NOMO-1 (cell line): Measurements from ENCODE around the gene RPS6KB2.

ENCODE experiments used
- DNase-seq, 2 experiments: peaks; one replicate each; lab custom pipeline; 2025; ENCODE audit not compliant: unreplicated experiment in 2 of 2; lab: John Stamatoyannopoulos, UW

Gene RPS6KB2

DNA sequence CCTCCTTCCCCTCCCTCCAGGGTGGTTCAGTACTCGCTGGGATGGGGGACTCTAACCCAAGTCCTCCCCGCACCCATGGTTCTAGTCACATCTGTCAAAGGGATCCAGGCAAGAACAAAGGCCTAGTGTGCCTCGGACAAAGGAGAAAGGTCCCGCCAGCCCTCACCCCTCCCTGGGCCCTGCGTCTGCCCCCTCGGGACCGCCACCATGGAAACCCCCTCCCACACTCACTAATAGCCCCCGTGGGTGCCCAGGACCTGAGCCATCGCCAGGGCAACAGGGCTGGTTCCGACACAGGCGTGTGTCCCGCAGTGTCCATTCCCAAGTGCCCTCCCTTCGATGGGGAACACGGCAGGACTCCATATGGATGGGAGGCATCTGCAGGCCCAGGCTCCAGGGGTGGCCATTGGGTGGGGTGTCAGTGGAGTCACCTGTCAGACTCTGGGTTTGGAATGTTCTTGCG is 17.9 kb upstream of the RPS6KB2 start:
- no peak for DNase-seq

DNA sequence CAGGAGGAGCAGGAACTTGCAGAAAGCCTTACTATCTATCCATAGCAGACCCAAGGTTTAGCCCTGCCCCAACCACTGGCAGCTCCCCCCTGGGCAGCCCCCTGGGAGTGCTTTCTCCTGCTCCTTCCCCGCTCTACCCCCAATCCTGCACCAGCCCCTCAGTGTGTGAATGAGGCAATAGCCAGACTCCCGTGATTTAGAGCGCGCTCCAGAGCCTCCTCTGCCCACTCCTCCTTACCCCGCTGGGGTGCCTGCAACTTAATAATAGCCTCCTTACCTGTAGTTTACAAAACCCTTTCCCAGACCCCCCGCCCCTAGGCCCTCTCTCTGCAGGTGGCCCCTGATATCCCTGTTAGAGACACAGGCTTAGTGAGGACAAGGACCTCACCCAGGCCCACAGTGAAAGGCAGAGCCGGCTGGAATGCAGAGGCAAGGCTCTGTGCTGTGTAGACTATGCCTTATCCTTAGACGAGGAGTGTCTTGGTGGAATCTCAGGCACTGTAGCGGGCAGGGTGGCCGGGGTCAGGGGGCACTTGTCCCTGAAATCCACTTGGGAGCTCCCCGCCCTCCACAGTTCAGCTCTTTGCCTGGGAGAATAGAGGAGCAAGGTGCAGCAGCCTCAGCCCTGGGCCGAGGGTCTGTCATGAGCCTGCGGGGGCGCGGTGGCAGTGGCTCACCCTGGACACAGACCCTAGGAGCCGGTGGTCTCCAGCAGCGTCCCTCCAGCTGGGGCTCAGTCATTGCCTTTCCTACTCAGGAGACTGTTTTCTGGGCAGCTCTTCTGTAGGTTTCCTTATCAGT is 17.1 kb upstream of the RPS6KB2 start:
- DNase-seq: no peak

DNA sequence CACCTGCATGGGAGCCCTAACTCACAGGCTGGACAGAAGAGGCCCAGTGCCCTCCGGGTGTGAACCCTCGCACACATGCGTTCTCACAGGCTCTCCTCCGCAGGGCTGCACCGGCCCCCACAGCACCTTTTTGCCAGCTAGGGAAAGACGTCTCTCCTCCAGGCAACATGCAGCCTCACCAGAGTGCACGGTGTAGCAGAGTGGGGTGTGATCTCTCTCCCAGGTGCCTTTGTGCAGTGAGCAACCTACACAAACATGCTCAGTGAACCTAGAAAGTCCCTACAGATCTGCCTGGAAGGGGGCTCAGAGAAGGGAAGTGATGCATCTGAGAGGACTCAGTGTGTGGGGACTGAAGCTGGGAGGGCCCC is 16.5 kb upstream of the RPS6KB2 start:
- DNase-seq: no peak

DNA sequence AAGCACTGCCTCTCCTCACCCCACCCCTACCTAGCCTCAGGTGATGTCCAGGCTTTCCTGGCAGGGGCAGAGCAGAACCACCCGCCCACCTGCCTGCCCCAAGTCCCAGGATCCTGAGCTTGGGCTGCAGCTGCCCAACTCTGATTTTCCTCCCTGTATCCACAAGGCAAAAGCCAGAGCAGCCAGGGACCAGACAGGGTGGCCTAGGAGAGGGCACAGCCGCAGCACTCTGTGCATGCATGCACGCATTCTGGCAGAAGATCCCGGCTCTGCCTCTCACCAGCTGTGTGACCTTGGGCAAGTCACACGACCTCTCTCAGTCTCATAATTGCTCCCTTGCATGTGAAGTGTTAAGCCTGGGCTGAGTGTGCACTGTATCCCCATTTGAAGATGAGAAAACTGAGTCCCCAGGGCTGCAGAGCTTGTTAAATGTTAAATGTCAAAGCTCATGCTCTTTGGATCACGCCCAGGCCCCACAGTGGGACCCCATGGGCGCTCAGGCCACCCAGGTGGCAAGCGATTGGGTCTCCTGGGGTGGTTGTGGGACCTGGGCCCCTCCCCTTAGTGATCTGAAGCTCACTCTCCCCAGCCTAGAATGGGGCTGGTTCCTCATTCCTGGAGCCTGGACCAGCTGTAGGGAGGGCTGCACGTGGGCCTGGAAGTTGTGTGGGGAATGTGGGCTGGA is 15.7 kb upstream of the RPS6KB2 start:
- DNase-seq: no peak

DNA sequence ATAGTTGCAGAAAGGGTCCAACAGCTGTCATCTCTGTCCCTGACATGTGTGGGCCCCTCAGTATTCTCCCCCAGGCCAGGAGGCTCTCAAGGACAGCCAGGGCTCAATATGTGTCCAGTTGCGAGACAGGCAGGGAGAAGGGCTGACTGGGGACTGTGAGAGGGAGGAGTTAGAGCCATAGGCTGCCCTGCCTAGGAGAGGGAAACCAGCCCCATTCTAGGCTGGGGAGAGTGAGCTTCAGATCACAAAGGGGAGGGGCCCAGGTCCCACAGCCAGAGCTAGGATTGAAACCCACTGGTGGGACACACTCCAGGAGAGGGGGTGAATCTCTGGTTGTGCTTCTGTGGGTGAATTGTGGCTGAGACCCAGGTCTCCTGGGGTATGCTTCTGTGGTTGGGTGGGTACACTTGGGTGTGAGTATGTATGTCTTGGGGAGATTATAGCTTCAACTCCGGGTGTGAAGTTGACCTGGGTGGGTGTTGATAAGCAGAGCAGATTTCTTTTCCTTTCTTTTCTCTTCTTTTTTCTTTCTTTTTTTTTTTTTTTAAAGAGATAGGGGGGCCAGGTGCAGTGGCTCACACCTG is 14.9 kb upstream of the RPS6KB2 start:
- no peak for DNase-seq

DNA sequence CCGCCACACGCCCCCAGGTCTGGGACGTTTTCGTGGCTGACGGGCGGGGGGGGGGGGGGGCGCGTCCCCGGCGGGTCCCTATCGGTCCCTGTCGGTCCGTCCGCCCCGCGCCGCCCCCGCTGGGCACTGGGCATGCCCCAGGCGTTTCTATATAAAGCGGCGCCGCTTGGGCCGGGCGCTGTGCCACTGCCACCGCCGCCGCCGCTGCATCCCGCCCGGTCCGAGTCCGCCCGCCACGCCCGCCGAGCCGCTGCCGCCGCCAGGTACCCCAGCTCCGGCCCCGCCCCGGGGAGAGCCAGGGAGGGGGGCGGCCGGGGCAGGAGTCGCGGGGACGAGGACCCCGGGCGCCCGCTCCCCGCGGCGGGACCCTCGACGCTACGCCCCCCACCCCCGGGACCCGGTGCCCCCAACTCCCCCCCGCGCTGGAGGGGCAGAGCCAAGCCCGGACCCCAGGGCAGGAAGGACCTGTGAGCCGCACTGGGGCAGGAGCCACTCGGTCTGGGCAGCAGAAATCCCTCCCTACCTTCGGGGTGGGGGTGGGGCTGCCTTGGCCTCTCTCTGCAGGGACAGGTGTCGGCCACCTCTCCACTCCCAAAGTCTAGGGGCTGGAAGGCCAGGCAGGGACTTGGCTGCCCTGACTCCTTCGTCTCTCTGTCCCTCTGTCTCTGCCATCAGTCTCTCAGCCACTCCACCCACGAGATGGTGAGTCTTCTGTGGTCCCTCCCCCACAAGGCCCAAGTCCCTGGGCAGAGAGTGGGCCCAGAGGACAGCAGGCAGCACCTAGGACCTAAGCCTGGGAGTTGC is 12.6 kb upstream of the RPS6KB2 start, which contains the start of gene CARNS1:
Gene CARNS1, plus strand, starts transcription at position 178 of the 804 bp plus-strand sequence. Its CDS starts 522 bp downstream, at position 700.
- no peak for DNase-seq

DNA sequence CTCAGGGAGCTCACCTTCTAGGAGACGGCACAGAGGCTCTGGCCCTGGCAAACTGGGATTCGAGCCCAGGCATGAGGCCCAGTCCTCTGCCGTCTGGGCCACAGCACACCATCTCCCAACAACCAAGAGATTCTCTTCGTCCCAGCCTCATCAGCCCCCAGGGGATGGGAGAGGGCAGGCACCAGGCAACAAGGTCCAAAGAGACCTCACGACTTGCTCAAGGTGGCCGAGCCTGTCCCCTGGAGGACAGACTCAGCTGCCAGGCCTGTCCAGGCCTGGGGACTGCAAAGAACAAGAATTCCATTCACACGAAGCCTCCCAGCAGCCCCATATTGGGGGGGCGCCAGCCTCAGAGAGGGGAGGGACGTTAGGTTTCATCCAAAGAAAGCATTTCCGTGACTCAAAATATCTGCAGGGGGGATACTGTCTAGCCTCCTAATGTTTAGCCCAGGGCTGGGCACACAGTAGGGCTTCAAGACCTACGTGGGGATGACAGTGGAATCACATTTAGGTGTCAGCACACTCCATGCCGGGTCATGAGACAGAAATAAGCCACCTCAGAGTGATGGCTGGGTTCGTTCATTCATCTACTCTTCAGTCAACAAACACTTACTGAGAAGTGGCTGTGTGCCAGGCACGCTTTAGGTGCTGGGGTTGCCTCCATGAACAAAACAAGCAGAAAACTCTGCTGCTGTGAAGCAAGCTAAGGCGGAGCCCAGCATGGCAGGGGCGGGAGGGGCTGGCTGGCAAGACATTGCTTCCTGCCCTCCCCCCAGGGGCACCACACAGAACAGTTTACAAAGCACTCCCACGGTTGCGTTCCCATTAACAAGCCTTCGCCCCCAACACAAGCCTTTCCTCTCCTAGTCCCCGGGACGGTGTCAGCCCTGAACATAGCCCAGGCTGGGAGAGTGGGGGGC is 11.6 kb upstream of the RPS6KB2 start:
- DNase-seq: no peak

DNA sequence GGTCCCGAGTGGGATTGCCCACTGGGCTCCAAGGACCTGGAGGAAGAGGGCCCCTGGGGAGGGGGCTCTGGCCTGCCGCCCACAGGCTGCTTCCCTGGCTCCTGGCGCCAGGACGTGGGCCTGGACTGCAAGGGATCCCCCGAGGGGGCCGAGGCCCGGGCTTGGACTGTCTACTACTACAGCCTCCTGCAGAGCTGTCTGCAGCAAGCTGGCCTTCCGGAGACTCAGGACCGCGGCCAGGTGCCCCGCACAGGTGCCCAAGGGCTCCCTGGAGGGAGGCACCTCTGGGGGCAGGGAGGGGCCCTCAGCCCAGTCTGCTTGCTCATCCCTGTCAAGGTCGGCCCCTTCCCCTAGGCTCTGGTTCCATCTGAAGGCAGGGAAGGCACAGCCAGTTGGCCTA is 10.9 kb upstream of the RPS6KB2 start:
- DNase-seq: no peak

DNA sequence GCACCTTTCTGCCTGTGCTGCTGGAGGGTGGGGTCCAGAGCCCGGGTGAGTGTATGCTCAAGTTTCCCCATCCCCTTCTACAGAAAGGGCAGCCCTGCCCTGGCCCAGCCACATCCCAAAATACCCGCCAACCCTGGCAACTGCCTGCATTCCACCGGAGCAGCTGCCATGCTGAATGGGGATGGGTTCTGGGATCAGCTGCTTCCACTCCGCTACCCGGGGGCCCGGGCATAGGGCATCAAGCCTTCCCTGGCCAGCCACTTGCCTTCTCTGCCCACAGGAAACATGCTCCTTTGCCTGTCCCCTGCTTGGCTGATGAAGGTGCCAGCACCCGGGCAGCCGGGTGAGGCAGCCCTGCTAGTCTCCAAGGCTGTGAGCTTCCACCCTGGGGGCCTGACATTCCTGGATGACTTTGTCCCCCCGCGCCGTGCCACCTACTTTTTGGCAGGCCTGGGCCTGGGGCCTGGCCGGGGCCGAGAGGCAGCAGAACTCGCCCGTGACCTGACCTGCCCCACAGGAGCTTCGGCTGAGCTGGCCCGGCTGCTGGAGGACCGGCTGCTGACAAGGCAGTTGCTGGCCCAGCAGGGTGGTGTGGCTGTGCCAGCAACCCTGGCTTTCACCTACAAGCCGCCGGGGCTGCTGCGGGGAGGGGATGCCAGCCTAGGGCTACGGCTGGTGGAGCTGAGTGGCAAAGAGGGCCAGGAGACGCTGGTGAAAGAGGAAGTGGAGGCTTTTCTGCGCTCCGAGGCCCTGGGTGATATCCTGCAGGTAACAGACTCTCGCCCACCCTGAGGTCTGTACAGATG is 9.6 kb upstream of the RPS6KB2 start:
- peak in 1 of 2 experiments; percentile 23 for DNase-seq

DNA sequence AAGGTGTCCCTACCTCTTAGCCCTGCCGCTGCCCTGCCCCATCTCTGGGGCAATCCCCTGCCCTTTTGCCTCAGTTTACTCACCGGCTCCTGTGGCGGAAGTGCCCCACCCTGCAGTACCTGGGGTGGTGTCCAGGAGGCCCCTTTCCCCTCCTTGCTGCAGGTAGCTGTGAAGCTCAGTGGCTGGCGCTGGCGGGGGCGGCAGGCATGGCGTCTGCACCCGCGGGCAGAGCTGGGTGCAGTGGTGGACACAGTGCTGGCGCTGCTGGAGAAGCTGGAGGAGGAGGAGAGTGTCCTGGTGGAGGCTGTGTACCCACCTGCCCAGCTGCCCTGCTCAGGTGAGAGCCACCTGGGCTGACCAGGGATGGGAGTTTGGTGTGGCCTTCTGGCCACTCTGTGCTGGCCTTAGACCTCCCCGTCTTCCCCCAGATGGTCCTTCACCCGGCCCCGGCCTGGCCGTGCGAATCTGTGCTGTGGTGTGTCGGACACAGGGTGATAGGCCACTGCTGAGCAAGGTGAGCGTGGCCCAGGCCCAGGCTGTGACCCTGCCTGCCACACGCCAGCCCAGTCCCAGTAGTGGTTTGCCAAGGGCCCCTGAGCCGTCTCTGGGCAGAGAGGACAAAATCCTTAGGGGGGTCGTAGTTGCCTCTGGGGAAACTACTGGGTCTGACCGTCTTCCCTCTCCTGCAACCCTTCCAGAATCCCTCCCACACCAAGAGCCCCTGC is 8.8 kb upstream of the RPS6KB2 start:
- no peak for DNase-seq

DNA sequence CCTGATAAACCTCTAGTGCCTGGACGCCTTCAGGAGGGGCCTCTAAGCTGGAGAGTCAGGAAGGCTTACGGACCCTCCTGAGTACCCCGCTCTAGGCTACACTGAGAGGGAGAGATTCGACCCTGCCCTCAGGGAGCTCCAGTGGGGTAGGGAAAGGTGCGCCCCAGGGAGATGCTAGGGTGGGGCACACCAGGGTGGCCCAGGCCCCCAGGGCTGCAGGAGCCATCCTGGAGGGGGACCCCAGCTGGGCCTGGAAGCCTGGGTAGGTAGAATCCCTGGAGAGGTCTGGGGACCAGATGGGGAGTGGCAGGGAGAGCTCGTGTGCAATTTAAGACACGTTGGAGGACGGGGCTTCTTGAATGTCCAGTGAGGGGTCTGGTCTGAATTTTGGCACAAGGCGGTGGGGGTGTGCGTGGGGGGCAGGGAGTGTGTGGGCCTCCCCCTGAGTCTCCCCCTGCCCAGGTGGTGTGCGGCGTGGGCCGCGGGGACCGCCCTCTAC is 8.1 kb upstream of the RPS6KB2 start:
- no peak for DNase-seq

DNA sequence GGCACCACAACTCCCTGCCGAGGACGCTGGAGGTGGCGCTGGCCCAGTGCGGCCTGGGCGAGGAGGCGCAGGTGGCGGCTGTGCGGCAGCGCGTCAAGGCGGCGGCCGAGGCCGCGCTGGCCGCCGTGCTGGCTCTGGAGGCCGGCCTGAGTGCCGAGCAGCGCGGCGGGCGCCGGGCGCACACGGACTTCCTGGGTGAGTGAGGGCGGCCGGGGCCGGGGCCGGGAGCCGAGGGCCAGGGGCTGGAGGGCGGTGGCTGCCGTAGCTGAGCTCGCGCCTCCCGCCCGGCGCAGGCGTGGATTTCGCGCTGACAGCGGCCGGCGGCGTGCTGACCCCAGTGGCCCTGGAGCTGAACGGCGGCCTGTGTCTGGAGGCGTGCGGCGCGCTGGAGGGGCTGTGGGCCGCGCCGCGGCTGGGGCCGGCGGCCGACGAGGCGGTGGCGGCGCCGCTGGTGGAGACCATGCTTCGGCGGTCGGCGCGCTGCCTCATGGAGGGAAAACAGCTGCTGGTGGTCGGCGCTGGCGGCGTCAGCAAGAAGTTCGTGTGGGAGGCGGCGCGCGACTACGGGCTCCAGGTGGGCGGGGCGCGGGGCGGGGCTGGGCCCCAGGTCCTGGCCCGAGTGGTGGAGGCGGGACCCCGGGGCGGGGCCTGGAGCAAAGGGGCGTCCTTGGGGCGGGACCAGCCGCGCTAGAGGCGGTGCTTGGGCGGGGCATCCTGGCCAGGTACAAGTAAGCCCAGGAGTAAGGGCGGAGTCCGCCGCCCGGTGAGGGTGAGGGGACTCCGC is 7.5 kb upstream of the RPS6KB2 start:
- DNase-seq: peak; percentile 75 to 88

DNA sequence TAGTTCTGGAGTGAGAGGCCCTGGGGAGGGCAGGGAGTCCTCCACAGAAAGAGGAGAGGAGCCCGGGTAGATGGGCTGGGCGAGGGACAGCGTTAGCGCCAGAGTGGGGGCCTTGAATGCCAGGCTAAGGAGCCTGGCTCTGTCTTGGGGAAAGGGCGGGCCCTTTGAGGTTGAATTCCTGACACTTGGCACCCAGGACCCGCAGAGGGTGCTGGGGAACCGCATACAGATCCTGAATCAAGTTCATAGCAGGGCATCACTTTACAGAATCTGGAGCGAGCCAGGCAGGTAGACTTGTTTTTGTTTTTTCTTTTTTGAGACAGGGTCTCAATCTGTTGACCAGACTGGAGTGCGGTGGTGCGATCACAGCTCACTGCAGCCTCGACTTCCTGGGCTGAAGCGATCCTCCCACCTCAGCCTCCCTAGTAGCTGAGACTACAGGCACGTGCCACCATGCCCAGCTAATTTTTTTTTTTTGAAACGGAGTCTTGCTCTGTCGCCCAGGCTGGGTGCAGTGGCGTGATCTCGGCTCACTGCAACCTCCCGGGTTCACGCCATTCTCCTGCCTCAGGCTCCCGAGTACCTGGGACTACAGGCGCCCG is 6.8 kb upstream of the RPS6KB2 start:
- no peak for DNase-seq

DNA sequence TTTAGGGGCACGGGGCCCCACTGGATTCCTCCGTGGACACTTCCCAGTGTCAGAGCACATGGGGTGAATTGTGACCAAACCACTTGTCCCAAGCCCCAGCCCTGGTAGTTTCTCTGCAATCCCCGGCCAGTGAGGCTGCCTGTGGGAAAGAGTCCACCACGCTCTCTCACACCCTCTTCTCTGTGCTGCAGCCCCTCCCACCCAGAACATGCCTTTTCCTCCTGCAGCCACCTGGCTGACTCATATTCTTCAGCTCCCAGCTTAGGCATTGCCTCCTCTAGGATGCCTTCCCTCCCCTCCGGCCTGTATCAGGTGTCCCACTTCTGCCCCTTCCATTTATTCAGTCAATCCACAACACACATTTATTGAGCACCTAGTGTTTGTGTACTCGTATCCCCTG is 5.4 kb upstream of the RPS6KB2 start:
- no peak for DNase-seq

DNA sequence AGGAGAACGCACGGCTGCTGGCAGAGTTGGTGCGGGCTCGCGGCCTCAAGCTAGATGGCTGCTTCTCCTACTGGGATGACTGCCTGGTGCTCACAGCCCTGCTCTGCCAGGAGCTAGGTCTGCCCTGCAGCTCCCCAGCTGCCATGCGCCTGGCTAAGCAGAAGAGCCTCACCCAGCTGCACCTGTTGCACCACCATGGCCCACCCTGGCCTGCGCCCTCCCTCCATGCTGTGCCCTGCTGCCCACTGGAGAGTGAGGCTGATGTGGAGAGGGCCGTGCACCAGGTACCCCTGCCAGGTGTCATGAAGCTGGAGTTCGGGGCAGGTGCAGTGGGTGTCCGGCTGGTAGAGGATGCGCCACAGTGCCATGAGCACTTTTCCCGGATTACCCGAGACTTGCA is 4.8 kb upstream of the RPS6KB2 start:
- DNase-seq: no peak

DNA sequence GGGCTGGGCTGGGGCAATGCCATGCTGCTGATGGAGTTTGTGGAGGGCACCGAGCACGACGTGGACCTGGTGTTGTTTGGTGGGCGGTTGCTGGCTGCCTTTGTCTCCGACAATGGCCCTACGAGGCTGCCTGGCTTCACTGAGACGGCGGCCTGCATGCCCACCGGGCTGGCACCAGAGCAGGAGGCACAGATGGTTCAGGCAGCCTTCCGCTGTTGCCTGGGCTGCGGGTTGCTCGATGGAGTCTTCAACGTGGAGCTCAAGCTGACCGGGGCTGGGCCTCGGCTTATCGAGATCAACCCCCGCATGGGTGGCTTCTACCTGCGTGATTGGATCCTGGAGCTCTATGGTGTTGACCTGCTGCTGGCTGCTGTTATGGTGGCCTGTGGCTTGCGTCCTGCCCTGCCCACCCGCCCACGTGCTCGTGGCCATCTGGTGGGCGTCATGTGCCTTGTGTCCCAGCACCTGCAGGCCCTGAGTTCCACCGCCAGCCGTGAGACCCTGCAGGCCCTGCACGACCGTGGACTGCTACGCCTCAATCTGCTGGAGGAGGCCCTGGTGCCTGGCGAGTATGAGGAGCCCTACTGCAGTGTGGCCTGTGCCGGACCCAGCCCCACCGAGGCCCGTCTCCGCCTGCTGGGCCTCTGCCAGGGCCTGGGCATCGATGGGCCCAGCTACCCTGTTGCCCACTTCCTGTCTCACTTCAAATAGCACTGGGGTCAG is 4.2 kb upstream of the RPS6KB2 start:
- DNase-seq: no peak
